Lung (tissue), 12 donors: Measurements from ENCODE around the gene NXN. TPM values are rescaled to one million over a fixed set of nuclear protein-coding genes. Genes with fewer than 3 reads are reported as not detected.

Experiments used
- ATAC-seq: fragments of 200-7000 bp; cut with Tn5 transposase; one replicate; pipeline ENCODE4 v1.9.1; 2020; ENCODE audit warnings: moderate number of reproducible peaks; ENCODE audit not compliant: insufficient read depth, low FRiP score
- DNase-seq, 3 donors: peaks; one replicate each; pipeline ENCODE4 v3.0.0-alpha.2; 2013 to 2017
- H3K27ac ChIP-seq, 2 donors: one replicate each; pipeline ENCODE4 v1.5.1; 2013; ENCODE audit warnings: mild to moderate bottlenecking in 2 of 2, moderate library complexity in 2 of 2, control low read depth in 1 of 2, inconsistent platforms in 1 of 2, low read depth in 1 of 2, low read length in 1 of 2
- H3K27me3 ChIP-seq, 3 donors: one replicate each; pipeline ENCODE4 v1.5.1; 2013; ENCODE audit warnings: low read length in 2 of 3; ENCODE audit not compliant: control insufficient read depth in 3 of 3, insufficient read depth in 3 of 3
- H3K36me3 ChIP-seq, 4 donors: one replicate each; pipeline ENCODE4 v1.5.1; 2013; ENCODE audit warnings: low read length in 4 of 4, mild to moderate bottlenecking in 1 of 4, moderate library complexity in 1 of 4; ENCODE audit not compliant: control insufficient read depth in 4 of 4, insufficient read depth in 4 of 4
- H3K4me1 ChIP-seq, 5 donors: one replicate each; pipeline ENCODE4 v1.5.1; 2013; ENCODE audit warnings: low read length in 5 of 5, mild to moderate bottlenecking in 2 of 5, moderate library complexity in 1 of 5; ENCODE audit not compliant: control insufficient read depth in 5 of 5, insufficient read depth in 5 of 5
- H3K4me3 ChIP-seq: one replicate; pipeline ENCODE4 v1.5.1; 2013; ENCODE audit warnings: mild to moderate bottlenecking, control low read depth, moderate library complexity
- H3K9ac ChIP-seq, 2 donors: one replicate each; pipeline ENCODE4 v1.5.1; 2013; ENCODE audit warnings: low read length in 2 of 2, control low read depth in 1 of 2; ENCODE audit not compliant: insufficient read depth in 1 of 2
- H3K9me3 ChIP-seq, 4 donors: one replicate each; pipeline ENCODE4 v1.5.1; 2013; ENCODE audit warnings: low read length in 3 of 4, mild to moderate bottlenecking in 1 of 4, moderate library complexity in 1 of 4; ENCODE audit not compliant: control insufficient read depth in 4 of 4, insufficient read depth in 3 of 4
- WGBS, 2 donors: extraction: QIAGEN DNeasy Blood & Tissue Kit; methylation state at CpG; one replicate each; pipeline ENCODE4 v1.1.7; 2013; 5-methylcytosine and 5-hydroxymethylcytosine counted together
- polyA plus RNA-seq, 2 donors: library from polyadenylated mRNA; stranded (reverse); fragments of 200-250 nt; gene quantifications; one replicate each; pipeline ENCODE4 v1.2.1, GENCODE V29; 2013
- total RNA-seq, 2 donors: library from RNA; depleted of rRNA in 1 of 2; stranded (reverse); fragments of >200 nt in 1 of 2; gene quantifications; one replicate each; pipeline ENCODE4 v1.2.1, GENCODE V29; 2014 to 2021
- TF ChIP-seq, protein P1 (sequence below): IDR thresholded peaks from 2 replicates; pipeline ENCODE4 v1.5.1; 2012; ENCODE audit warnings: mild to moderate bottlenecking; ENCODE audit errors: control extremely low read depth, extremely low read depth
- donor health status: control.
- donor health status: control.
- donor health status: Bipolar disorder and iron deficiency.
- donor health status: healthy.
- donor health status: DM: yes; HTN: yes; CAD: no.

NXN gene
- total and polyA plus RNA-seq, 4 donors, result 17.6 to 57.7 (median 39.9) TPM

DNA sequence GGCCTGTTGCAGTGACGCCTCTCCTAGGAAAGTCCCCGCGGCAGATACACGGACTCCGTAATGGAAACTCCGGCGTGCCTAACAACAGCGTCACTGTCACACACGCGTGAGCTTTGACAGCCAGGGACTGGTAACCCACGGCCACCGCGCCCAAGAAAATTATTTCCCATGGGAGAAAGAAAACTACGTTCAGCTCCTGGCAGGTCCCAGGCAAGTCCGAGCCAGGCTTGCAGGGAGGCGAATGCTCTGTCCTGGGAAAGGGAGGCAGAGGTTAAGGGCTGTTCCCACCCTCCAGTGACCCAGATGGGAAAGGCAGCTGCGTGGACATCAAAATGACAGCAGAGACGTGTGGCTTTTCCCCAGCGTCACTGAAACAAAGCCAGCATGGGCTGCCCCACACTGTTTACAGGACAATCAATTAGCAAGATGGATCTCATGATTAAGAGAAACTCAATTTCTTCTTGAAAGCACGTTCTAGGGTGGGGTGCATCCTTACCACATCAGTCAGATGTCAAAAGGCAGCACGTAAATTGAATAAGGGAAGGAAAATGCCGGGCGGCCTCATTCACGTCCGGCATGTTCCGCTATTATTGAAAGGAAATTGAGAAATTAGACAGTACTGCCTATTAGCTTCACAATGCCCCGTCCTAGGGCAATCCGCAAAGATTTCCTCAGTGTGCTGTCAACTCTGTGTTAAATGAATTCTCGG is 82.5 kb downstream of the NXN start:
- peak; percentile 46 to 70 (median 52) for DNase-seq
- H3K9me3 ChIP-seq, result no peaks in the 10 kb centered on the region
- peak overlapping the region in 1 of 2 donors; percentile 79 for H3K27ac ChIP-seq
- ATAC-seq, result no peak
- H3K4me3 ChIP-seq, result no peak overlapping the region
- peaks cover 3 to 33% (median 8%) of the 10 kb centered on the region in 5 donors for H3K4me1 ChIP-seq
- TF ChIP-seq, protein P1, sequence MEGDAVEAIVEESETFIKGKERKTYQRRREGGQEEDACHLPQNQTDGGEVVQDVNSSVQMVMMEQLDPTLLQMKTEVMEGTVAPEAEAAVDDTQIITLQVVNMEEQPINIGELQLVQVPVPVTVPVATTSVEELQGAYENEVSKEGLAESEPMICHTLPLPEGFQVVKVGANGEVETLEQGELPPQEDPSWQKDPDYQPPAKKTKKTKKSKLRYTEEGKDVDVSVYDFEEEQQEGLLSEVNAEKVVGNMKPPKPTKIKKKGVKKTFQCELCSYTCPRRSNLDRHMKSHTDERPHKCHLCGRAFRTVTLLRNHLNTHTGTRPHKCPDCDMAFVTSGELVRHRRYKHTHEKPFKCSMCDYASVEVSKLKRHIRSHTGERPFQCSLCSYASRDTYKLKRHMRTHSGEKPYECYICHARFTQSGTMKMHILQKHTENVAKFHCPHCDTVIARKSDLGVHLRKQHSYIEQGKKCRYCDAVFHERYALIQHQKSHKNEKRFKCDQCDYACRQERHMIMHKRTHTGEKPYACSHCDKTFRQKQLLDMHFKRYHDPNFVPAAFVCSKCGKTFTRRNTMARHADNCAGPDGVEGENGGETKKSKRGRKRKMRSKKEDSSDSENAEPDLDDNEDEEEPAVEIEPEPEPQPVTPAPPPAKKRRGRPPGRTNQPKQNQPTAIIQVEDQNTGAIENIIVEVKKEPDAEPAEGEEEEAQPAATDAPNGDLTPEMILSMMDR, result no peak
- no peaks in the 10 kb centered on the region for H3K36me3 ChIP-seq
- no peak overlapping the region for H3K9ac ChIP-seq
- 49 to 53% methylated on average over 29 of the region's 29 CpGs for WGBS, 2 donors
- no peaks in the 10 kb centered on the region for H3K27me3 ChIP-seq

DNA sequence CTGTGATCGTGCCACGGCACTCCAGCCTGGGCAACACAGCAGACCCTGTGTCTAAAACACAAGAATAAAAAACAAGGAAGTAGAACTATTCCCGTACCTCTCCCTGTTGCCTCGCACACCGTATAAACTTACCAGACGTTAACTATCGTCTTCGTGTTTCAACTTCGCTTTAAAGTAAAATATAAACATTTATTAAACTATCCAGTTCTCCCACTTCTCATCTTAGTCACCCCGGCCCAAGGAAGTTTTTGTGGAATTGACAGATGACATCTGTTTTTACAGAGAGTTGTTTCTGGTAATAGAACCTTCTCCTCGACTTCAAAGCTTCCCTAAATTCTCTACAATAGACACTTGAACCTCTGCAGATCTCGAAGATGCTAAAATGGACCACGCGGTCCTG is 83.1 kb downstream of the NXN start:
- H3K4me1 ChIP-seq, result peaks cover 3 to 26% (median 8%) of the 10 kb centered on the region in 5 donors
- 53 to 54% methylated on average over 14 of the region's 14 CpGs for WGBS, 2 donors
- ATAC-seq (no peak), DNase-seq (peak in 2 of 3 donors; percentile 65)
- H3K36me3 ChIP-seq, result no peaks in the 10 kb centered on the region
- no peak overlapping the region for H3K9ac ChIP-seq
- no peaks in the 10 kb centered on the region for H3K27me3 ChIP-seq
- no peaks in the 10 kb centered on the region for H3K9me3 ChIP-seq
- peak overlapping the region in 1 of 2 donors; percentile 79 for H3K27ac ChIP-seq
- H3K4me3 ChIP-seq, result no peak overlapping the region
- TF ChIP-seq, protein P1, result no peak

DNA sequence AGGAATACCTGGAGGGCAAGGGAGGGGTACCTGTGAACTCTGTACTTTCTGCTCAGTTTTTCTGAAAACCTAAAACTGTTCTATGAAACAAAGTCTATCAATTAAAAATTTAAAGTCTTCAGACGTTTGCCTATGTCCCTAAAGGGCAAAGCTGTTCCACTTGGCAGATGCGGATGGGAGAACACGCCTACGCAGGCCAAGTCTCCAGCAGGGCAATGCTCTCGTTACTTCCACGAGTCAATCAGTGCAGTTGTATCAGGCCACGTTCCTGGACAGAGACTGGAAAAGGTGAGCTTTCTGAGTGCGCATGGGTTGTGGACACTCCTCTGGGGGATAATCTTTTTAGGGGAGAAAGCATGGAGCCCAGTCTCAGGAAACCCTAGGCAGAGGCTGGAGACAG is 86.6 kb downstream of the NXN start:
- no peaks in the 10 kb centered on the region for H3K36me3 ChIP-seq
- H3K4me1 ChIP-seq, result peaks cover 0 to 12% (median 6%) of the 10 kb centered on the region in 5 donors
- ATAC-seq (no peak), DNase-seq (no peak)
- TF ChIP-seq, protein P1, result no peak
- H3K27me3 ChIP-seq, result no peaks in the 10 kb centered on the region
- peaks cover 0 to 2% (median 0%) of the 10 kb centered on the region in 4 donors for H3K9me3 ChIP-seq
- WGBS, 2 donors, result 86 to 88% methylated on average over 8 of the region's 8 CpGs
- no peak overlapping the region for H3K4me3 ChIP-seq
- H3K27ac ChIP-seq, result no peak overlapping the region
- no peak overlapping the region for H3K9ac ChIP-seq

DNA sequence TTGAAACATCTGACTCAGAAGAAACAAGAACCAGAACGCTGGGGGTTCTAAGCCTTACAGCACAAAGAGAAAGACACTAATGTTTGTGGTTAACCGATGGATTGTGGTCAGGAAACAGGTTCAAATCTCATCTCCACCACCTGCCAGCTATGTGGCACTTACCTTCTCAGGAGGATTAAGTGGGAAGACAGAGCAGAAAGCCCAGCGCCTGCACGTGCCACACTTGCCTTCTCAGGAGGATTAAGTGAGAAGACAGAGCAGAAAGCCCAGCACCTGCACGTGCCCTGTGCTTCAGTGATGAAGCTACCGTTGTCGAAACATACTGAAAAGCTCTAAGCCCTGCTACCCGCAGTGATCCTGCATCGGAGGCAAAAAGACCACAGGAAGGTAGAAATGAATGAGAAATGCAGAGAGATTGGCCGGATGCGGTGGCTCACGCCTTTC is 90.6 kb downstream of the NXN start:
- peaks cover 0 to 2% (median 0%) of the 10 kb centered on the region in 4 donors for H3K9me3 ChIP-seq
- no peak overlapping the region for H3K4me3 ChIP-seq
- H3K27me3 ChIP-seq, result no peaks in the 10 kb centered on the region
- H3K27ac ChIP-seq, result no peak overlapping the region
- H3K9ac ChIP-seq, result no peak overlapping the region
- ATAC-seq, result no peak
- DNase-seq, result no peak
- no peaks in the 10 kb centered on the region for H3K36me3 ChIP-seq
- H3K4me1 ChIP-seq, result peaks cover 0 to 7% (median 3%) of the 10 kb centered on the region in 5 donors
- TF ChIP-seq, protein P1, result no peak
- WGBS, 2 donors, result 65 to 74% methylated on average over 12 of the region's 12 CpGs
